HL-60 (cell line): ENCODE measurements around the gene IL10RA.

Source experiments
- GABPA ChIP-seq: IDR thresholded peaks from 2 replicates; pipeline ENCODE4 v1.6.1; 2012; ENCODE audit warnings: low read depth
- POLR2AphosphoS5 ChIP-seq: IDR thresholded peaks from 2 replicates; pipeline ENCODE4 v1.6.1; 2012; ENCODE audit warnings: low read depth
- TF ChIP-seq, protein P1 (sequence below): IDR thresholded peaks from one replicate; pipeline ENCODE4 v1.5.1; 2011; ENCODE audit warnings: low read length, control low read depth, inconsistent platforms; ENCODE audit not compliant: insufficient read depth
- TF ChIP-seq, protein P2 (sequence below): IDR thresholded peaks from 2 replicates; pipeline ENCODE4 v1.6.1; 2012; ENCODE audit warnings: low read depth; ENCODE audit not compliant: insufficient replicate concordance

DNA sequence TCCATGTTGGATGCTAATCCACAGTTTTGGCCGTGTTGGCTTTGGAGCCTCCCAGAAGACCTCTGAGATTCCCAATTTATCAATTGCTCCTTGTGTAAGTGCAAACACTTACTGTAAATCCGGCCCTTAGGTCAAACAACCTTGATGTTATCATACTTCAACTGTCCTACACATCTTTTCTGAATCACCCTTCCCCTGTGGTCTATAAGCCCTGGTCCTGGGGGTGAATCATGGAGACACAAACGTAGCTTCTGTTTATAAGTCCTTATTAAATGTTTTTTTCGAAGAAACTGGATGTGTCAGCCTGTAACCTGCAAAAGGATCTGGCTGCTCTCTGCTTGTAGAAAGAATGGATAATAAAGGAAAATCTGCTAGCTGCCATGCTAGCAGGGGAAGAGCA lies 1.7 kb upstream of the IL10RA start:
- TF ChIP-seq POLR2AphosphoS5 (no peak), GABPA (no peak)
- TF ChIP-seq, protein P1, sequence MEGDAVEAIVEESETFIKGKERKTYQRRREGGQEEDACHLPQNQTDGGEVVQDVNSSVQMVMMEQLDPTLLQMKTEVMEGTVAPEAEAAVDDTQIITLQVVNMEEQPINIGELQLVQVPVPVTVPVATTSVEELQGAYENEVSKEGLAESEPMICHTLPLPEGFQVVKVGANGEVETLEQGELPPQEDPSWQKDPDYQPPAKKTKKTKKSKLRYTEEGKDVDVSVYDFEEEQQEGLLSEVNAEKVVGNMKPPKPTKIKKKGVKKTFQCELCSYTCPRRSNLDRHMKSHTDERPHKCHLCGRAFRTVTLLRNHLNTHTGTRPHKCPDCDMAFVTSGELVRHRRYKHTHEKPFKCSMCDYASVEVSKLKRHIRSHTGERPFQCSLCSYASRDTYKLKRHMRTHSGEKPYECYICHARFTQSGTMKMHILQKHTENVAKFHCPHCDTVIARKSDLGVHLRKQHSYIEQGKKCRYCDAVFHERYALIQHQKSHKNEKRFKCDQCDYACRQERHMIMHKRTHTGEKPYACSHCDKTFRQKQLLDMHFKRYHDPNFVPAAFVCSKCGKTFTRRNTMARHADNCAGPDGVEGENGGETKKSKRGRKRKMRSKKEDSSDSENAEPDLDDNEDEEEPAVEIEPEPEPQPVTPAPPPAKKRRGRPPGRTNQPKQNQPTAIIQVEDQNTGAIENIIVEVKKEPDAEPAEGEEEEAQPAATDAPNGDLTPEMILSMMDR, result no peak
- TF ChIP-seq, protein P2, sequence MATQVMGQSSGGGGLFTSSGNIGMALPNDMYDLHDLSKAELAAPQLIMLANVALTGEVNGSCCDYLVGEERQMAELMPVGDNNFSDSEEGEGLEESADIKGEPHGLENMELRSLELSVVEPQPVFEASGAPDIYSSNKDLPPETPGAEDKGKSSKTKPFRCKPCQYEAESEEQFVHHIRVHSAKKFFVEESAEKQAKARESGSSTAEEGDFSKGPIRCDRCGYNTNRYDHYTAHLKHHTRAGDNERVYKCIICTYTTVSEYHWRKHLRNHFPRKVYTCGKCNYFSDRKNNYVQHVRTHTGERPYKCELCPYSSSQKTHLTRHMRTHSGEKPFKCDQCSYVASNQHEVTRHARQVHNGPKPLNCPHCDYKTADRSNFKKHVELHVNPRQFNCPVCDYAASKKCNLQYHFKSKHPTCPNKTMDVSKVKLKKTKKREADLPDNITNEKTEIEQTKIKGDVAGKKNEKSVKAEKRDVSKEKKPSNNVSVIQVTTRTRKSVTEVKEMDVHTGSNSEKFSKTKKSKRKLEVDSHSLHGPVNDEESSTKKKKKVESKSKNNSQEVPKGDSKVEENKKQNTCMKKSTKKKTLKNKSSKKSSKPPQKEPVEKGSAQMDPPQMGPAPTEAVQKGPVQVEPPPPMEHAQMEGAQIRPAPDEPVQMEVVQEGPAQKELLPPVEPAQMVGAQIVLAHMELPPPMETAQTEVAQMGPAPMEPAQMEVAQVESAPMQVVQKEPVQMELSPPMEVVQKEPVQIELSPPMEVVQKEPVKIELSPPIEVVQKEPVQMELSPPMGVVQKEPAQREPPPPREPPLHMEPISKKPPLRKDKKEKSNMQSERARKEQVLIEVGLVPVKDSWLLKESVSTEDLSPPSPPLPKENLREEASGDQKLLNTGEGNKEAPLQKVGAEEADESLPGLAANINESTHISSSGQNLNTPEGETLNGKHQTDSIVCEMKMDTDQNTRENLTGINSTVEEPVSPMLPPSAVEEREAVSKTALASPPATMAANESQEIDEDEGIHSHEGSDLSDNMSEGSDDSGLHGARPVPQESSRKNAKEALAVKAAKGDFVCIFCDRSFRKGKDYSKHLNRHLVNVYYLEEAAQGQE, result no peak
